Stomach smooth muscle (tissue), 2 donors: Measurements from ENCODE around the gene C13orf46.

Experiments
- H3K27ac ChIP-seq: one replicate; pipeline ENCODE4 v1.7.0; 2013; ENCODE audit warnings: mild to moderate bottlenecking, low read length, inconsistent platforms
- H3K27me3 ChIP-seq, 2 donors: one replicate each; pipeline ENCODE4 v1.7.0; 2013; ENCODE audit warnings: low read length in 2 of 2; ENCODE audit not compliant: insufficient read depth in 2 of 2, control insufficient read depth in 1 of 2
- H3K36me3 ChIP-seq, 2 donors: one replicate each; pipeline ENCODE4 v1.7.0; 2013; ENCODE audit warnings: low read length in 2 of 2; ENCODE audit not compliant: control insufficient read depth in 2 of 2, insufficient read depth in 2 of 2
- H3K4me1 ChIP-seq: one replicate; pipeline ENCODE4 v1.7.0; 2013; ENCODE audit warnings: low read length; ENCODE audit not compliant: control insufficient read depth, insufficient read depth
- H3K4me3 ChIP-seq, 2 donors: one replicate each; pipeline ENCODE4 v1.7.0; 2013; ENCODE audit warnings: low read length in 2 of 2
- H3K9ac ChIP-seq, 2 donors: one replicate each; pipeline ENCODE4 v1.7.0; 2013; ENCODE audit warnings: low read length in 2 of 2, mild to moderate bottlenecking in 1 of 2
- H3K9me3 ChIP-seq, 2 donors: one replicate each; pipeline ENCODE4 v1.7.0; 2013; ENCODE audit warnings: low read length in 2 of 2; ENCODE audit not compliant: control insufficient read depth in 2 of 2
- donor health status: healthy.
- donor health status: Pancreatic carcinoma.

C13orf46 gene

GRCh38 chr13:114009590-114010400, 35.9 kb upstream of the C13orf46 start:
- H3K9me3 ChIP-seq: no peaks in the 10 kb centered on the region
- peaks cover 25 to 39% of the 10 kb centered on the region in 2 donors for H3K36me3 ChIP-seq
- H3K4me1 ChIP-seq: no peaks in the 10 kb centered on the region
- no peak overlapping the region for H3K4me3 ChIP-seq
- no peak overlapping the region for H3K27ac ChIP-seq
- H3K9ac ChIP-seq: no peak overlapping the region
- H3K27me3 ChIP-seq: no peaks in the 10 kb centered on the region

- no peaks in the 10 kb centered on the region for H3K4me1 ChIP-seq
- H3K9me3 ChIP-seq: no peaks in the 10 kb centered on the region
- H3K9ac ChIP-seq: no peak overlapping the region
- H3K36me3 ChIP-seq: peaks cover 25 to 34% of the 10 kb centered on the region in 2 donors
- H3K27ac ChIP-seq: no peak overlapping the region
- no peaks in the 10 kb centered on the region for H3K27me3 ChIP-seq
- no peak overlapping the region for H3K4me3 ChIP-seq
Observed at GRCh38 chr13:114008964-114009589, 35.2 kb upstream of the C13orf46 start.

GRCh38 chr13:114007566-114007965, 33.7 kb upstream of the C13orf46 start:
- H3K4me1 ChIP-seq: no peaks in the 10 kb centered on the region
- no peak overlapping the region for H3K9ac ChIP-seq
- no peaks in the 10 kb centered on the region for H3K27me3 ChIP-seq
- H3K36me3 ChIP-seq: peaks cover 25 to 31% of the 10 kb centered on the region in 2 donors
- no peaks in the 10 kb centered on the region for H3K9me3 ChIP-seq
- H3K27ac ChIP-seq: no peak overlapping the region
- H3K4me3 ChIP-seq: no peak overlapping the region

GRCh38 chr13:114005206-114005724, 31.4 kb upstream of the C13orf46 start:
- Histone ChIP-seq H3K9ac (no peak overlapping the region), H3K27ac (no peak overlapping the region), H3K4me3 (no peak overlapping the region), H3K36me3 (peaks cover 16 to 19% of the 10 kb centered on the region in 2 donors), H3K27me3 (no peaks in the 10 kb centered on the region), H3K9me3 (no peaks in the 10 kb centered on the region), H3K4me1 (no peaks in the 10 kb centered on the region)

- H3K4me3 ChIP-seq: no peak overlapping the region
- H3K27ac ChIP-seq: no peak overlapping the region
- no peaks in the 10 kb centered on the region for H3K4me1 ChIP-seq
Observed at GRCh38 chr13:114004420-114005205, 30.7 kb upstream of the C13orf46 start.

GRCh38 chr13:114002771-114003321, 29.0 kb upstream of the C13orf46 start:
- Histone ChIP-seq H3K27me3 (no peaks in the 10 kb centered on the region), H3K4me1 (peaks cover 7% of the 10 kb centered on the region), H3K27ac (no peak overlapping the region), H3K36me3 (peaks cover 3 to 12% of the 10 kb centered on the region in 2 donors), H3K4me3 (no peak overlapping the region), H3K9me3 (no peaks in the 10 kb centered on the region), H3K9ac (no peak overlapping the region)

More at GRCh38 chr13:114004420-114005205, 30.7 kb upstream of the C13orf46 start:
- Histone ChIP-seq H3K36me3 (peaks cover 12 to 14% of the 10 kb centered on the region in 2 donors), H3K9ac (no peak overlapping the region), H3K27me3 (no peaks in the 10 kb centered on the region), H3K9me3 (no peaks in the 10 kb centered on the region)

GRCh38 chr13:114002009-114002544, 28.2 kb upstream of the C13orf46 start:
- Histone ChIP-seq H3K27ac (no peak overlapping the region), H3K9ac (no peak overlapping the region), H3K27me3 (no peaks in the 10 kb centered on the region), H3K9me3 (no peaks in the 10 kb centered on the region), H3K4me3 (no peak overlapping the region), H3K4me1 (peaks cover 7% of the 10 kb centered on the region), H3K36me3 (peaks cover 3 to 12% of the 10 kb centered on the region in 2 donors)

GRCh38 chr13:114001331-114002008, 27.6 kb upstream of the C13orf46 start:
- Histone ChIP-seq H3K27ac (no peak overlapping the region), H3K36me3 (peaks cover 5 to 15% of the 10 kb centered on the region in 2 donors), H3K4me1 (peaks cover 7% of the 10 kb centered on the region)

GRCh38 chr13:114000151-114001040, 26.5 kb upstream of the C13orf46 start:
- Histone ChIP-seq H3K9me3 (no peaks in the 10 kb centered on the region), H3K36me3 (peaks cover 10 to 17% of the 10 kb centered on the region in 2 donors), H3K27me3 (no peaks in the 10 kb centered on the region), H3K27ac (no peak overlapping the region), H3K9ac (no peak overlapping the region), H3K4me3 (no peak overlapping the region), H3K4me1 (peaks cover 7% of the 10 kb centered on the region)

More at GRCh38 chr13:114001331-114002008, 27.6 kb upstream of the C13orf46 start:
- no peak overlapping the region for H3K4me3 ChIP-seq
- no peaks in the 10 kb centered on the region for H3K9me3 ChIP-seq
- no peak overlapping the region for H3K9ac ChIP-seq
- H3K27me3 ChIP-seq: no peaks in the 10 kb centered on the region
